HG02798 (cell line): Measurements from ENCODE around the gene NUP153.
"Not testable (repeated sequence)": the region's sequence is repeated elsewhere in the genome, so short reads cannot be mapped to it uniquely, and the experiment has no call there.

Experiments used
- ATAC-seq: cut with Tn5 transposase; IDR thresholded peaks from one replicate; pipeline ENCODE4 v1.9.1; 2021; ENCODE audit warnings: mild to moderate bottlenecking; ENCODE audit not compliant: unreplicated experiment, poor library complexity

Gene NUP153

DNA sequence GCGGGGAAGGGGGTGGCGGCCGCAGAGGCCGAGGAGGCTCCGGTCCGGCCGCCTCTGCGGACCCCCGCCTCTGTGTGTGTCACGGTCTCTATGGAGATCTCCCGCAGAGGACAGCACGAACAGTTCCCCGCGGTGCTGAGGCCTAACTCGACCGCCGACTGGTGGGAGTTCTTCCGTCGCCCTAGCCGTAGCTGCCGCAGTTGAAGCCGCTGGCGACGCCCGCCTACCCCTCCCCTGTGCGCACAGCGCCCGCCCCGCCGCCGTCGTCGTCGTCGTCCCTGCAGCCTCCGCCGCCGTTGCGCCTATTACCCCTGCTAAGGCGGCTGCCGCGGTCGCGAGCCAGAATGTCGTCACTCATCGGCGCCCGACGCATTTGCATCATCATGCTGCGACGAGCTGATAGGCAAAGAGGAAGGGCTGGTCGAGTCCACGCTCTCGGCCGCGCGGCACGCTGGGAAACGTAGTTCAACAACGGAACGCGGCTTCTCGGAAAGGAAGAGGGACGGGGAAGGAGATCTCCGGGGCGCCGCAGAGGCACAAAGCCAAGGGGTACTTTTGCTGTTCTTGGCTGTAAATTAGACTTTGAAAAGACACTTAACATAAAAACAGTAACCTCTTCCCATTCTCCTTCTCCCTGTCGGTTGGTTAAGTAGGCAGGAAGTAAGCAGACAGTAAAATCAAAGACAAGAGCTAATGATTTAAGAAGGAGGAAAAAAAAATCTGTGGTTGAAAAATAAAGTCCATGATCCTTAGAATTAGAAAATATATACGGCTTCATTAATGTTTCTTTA lies at the start of gene NUP153:
Gene NUP153, minus strand, starts transcription at position 346 of the 791 bp plus-strand sequence. CDS start 538 bp downstream, outside the sequence.
- peak; percentile 77 for ATAC-seq

DNA sequence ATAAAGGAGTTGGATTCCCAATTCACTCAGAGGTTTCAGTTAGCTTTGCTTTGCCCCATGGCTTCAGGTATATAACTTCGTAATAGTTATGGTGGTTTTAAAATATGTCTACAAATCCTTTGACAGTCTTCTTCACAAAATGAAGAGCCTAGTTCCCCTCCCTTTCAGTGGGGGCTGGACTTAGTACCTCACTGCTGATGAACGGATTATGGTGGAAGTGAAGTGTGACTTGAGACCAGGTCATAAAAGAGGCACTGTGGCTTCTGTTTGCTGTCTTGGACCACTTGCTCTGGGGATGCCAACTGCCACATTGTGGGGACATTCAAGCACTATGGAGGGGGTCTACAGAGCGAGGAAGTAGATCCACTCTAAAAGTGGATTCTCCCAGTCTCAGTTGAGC lies 47.5 kb upstream of the NUP153 start:
- ATAC-seq, result no peak

DNA sequence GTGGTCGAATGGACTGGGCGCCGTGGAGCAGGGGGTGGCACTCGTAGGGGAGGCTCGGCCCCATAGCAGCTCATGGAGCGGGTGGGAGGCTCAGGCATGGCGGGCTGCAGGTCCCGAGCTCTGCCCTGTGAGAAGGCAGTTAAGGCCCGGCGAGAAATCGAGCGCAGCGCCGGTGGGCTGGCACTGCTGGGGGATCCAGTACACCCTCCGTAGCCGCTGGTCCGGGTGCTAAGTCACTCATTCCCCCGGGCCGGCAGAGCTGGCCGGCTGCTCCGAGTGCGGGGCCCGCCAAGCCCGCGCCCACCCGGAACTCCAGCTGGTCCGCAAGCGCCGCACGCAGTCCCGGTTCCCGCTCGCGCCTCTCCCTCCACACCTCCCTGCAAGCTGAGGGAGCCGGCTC lies 38.6 kb upstream of the NUP153 start:
- not testable (repeated sequence) for ATAC-seq

DNA sequence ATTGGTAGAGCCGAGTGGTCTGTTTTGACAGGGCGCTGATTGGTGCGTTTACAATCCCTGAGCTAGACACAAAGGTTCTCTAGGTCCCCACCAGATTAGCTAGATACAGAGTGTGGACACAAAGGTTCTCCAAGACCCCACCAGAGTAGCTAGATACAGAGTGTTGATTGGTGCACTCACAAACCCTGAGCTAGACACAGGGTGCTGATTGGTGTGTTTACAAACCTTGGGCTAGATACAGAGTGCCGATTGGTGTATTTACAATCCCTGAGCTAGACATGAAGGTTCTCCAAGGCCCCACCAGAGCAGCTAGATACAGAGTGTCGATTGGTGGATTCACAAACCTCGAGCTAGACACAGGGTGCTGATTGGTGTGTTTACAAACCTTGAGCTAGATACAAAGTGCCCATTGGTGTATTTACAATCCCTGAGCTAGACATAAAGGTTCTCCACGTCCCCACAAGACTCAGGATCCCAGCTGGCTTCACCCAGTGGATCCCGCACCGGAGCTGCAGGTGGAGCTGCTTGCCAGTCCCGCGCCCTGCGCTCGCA lies 38.1 kb upstream of the NUP153 start:
- ATAC-seq, result not testable (repeated sequence)

DNA sequence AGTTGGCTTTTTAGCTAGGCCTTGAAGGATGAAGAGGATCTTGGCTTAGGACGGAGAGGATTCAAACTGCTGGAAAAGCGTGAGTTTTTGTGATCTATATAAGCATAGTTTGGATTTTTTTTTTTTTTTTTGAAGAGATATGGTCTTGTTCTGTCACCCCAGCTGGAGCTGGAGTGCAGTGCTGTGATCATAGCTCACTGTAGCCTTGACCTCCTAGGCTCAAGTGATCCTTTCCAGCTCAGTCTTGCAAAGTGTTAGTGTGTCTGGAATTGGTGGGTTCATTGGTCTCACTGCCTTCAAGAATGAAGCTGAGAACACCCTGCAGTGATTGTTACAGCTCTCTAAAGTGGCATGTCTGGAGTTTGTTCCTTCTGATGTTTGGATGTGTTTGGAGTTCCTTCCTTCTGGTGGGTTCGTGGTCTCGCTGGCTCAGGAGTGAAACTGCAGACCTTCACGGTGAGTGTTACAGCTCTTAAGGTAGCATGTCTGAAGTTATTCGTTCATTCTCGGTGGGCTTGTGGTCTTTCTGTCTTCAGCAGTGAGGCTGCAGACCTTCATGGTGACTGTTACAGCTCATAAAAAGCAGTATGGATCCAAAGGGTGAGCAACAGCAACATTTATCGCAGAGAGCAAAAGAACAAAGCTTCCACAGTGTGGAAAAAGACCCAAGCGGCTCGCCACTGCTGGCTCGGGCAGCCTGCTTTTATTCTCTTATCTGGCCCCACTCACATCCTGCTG lies 37.5 kb upstream of the NUP153 start:
- ATAC-seq, result no peak

DNA sequence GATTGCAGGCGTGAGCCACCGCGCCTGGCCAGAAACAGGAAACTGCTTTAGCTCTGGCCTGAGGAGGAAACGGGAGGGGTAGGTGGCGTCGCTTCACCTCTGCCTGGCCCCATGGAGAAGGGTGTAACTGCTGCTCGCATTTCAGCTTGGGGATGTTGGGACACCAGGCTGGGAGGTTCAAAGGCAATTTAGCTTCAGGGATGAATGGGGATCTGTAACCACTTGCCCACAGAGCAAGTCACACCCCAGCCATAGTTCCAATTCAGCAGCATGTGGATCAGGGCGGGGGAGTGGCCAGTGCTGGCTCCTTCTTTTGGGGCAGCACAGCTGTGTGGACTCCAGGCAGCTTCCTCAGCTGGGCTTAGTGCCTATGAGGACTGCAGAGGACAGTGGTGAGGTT lies 34.8 kb upstream of the NUP153 start:
- ATAC-seq, result no peak

DNA sequence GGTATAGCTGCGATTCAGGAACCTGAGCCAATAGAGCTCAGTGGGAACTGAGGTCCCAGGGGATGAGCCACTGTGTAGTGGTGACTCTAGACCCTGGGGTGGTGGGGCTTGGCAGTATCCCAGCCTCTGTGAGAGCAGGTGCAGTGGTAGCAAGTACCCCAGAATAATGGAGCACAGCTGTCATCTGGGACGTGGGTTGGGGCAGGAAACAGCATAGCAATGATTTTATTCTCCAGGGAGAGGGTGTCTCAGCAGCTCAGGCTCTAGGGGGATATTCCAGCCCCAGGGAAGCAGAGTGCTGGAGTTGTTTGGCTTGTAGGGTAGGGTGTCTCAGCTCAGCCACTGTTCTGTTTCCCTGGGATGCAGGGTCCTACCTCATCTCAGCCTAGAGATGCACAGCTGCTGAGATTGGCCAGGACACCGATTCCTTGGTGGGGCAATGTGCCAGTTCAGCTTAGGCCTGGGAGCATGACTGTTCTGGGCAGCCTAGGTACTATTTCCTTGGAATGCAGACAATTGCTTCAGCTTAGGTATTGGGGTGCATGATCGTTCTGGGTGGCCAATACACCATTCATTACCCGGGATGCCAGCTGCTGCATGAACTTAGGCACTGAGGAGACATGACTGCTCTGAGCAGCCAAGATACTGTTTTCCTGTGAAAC lies 34.0 kb upstream of the NUP153 start:
- ATAC-seq, result no peak

DNA sequence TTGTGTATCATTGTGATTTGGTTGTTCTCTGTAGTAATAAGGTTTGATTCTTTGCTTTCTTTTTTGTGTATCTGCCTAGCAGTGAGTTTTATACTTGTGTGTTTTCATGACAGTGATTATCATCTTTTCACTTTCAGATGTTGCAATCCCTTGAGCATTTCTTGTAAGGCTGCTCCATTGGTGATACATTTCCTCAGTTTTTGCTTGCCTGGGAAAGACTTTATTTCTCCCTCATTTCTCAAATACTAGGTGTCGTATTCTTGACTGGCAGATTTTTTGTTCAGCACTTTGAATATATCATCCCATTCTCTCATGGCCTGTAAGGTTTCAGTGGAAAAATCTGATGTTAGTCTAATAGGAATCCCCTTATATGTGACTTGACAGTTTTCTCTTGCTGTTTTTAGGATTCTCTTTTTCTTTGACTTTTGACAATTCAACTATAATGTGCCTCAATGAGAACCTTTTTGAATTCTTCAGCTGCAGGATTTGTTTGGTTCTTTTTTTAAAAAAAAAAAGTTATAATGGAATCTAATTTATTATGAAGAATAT lies 31.1 kb upstream of the NUP153 start:
- no peak for ATAC-seq

DNA sequence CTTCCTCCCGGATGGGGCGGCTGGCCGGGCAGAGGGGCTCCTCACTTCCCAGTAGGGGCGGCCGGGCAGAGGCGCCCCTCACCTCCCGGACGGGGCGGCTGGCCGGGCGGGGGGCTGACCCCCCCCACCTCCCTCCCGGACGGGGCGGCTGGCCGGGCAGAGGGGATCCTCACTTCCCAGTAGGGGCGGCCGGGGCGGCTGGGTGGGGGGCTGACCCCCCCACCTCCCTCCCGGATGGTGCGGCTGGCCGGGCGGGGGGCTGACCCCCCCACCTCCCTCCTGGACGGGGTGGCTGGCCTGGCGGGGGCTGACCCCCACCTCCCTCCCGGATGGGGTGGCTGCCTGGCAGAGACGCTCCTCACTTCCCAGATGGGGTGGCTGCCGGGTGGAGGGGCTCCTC lies 28.6 kb upstream of the NUP153 start:
- ATAC-seq, result not testable (repeated sequence)

DNA sequence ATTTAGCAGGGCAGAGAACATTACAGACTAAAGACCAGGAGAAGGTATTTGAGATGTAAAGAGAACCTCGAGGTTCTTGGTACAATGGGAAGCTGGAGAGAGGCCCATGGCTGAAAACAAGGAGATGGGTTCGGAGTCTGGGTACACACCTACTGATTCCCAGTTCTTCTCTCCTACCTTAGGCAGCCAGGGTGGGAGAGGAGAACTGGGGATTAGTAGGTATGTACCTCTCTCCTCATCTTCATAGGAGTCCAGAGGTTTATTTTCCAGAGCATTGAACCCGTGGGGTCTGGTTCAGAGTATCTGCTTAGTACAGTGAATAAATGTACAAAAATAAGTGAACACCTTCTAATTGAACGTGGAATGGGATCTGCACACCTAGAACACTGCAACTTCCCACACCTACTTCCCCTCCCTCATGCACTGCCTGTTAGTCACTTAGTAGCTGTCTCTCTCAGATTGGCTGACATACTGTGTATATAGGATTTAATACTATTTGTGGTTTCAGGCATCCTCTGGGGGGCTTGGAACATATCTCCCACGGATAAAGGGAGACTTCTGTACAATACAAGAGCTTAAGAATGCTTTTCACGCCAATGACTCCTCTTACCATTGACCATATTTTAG lies 23.5 kb upstream of the NUP153 start:
- no peak for ATAC-seq

DNA sequence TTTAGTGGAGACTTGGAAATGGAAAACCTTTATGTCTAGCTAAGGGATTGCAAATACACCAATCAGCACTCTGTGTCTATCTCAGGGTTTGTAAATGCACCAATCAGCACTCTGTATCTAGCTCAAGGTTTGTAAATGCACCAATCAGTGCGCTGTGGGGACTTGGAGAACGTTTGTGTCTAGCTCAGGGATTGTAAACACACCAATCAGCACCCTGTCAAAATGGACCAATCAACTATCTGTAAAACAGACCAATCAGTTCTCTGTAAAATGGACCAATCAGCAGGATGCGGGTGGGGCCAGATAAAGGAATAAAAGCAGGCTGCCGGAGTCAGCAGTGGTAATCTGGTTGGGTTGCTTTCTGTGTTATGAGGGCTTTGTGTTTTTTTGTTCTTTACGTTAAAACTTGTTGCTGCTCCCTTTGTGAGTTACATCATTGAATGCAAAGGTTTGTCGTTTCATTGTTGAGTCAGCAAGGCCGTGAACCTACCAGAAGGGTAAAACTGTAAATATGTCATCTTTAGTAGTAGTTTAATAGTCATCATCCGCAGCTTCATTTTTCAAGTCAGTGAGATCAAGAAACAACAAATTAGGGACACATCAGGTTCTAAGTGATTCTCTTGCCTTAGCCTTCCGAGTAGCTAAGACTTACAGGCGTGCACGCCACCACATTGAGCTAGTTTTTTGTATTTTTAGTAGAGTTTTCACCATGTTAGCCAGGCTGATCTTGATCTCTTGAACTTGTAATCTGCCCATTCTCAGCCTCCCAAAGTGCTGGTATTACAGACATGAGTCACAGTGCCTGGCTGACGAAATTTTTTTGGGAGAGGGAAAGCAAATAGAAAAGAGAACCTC lies 22.7 kb upstream of the NUP153 start:
- ATAC-seq, result no peak

DNA sequence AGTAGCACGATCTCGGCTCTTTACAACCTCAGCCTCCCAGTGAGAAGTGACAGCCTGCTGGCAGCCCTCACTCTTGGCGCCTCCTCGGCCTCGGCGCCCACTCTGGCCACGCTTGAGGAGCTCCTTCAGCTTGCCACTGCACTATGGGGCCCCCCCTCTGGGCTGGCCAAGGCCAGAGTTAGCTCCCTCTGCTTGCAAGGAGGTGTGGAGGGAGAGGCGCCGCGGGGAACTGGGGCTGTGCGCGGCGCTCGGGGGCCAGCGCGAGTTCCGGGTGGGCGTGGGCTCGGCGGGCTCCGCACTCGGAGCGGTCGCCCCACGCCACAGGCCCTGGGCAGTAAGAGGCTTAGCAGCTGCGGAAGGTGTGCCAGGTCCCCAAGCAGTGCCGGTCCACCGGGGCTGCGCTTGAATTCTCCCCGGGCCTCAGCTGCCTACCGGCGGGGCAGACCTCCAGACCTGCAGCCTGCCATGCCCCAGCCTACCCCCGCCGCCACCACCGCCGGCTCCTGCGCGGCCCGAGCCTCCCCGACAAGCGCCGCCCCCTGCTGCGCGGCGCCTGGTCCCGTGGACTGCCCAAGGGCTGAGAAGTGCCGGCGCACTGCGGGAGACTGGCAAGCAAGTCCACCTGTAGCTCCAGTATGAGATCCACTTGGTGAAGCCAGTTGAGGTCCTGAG lies 22.0 kb upstream of the NUP153 start:
- ATAC-seq, result no peak

DNA sequence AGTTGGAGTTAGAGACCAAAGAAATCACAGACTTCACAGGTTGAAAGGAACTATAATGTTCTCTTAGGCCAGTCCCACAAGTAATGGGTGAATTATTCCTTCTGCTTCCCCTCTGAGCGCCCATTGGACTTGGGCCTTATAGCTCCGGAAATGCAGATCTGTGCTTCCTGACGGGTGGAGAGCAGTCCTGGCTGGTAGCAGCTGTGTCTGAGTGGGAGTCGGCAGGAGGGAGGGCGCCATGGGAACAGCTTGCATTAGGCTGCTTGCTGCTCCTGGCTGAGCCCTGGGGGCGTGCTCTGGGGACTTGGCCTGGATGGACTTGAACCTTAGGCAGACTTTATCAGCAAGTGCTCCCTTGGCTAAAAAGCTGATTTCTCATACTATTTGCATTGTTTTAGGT lies 18.4 kb upstream of the NUP153 start:
- ATAC-seq, result no peak

DNA sequence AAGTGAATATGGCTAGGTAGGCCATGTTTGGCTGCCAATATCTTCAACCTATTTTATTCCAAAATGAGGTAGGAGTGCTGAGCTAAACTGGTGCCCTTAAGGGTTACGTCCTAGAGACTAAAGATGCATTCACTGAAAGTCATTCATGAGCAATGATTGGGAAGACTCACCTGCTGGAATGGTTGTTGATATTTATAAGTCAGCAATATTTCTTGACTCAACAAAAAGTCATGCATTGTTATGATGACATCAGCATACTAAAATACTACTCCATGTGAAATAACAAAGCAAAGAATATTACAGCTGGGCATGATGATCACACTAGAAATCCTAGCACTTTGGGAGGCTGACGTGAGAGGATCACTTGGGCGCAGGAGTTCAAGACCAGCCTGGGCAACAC lies 17.6 kb upstream of the NUP153 start:
- no peak for ATAC-seq

DNA sequence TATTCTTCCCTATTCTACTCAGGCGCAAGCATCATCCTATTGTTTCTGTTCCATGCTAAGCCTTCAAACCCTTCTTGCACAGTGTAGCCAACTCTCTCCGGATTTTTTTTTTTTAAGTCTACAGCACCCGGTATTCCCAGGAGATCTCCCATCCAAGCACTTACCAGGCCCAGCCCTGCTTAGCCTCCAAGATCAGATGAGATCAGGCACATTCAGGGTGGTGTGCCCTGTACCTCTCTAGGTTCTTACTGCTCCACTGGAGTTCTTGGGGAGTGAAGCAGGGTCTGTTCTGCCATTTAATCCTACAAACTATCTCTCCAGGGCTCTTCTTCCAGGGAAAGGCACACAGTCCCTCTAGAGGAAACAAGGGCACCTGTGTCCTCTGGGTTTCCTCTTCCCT lies 14.9 kb upstream of the NUP153 start:
- no peak for ATAC-seq

DNA sequence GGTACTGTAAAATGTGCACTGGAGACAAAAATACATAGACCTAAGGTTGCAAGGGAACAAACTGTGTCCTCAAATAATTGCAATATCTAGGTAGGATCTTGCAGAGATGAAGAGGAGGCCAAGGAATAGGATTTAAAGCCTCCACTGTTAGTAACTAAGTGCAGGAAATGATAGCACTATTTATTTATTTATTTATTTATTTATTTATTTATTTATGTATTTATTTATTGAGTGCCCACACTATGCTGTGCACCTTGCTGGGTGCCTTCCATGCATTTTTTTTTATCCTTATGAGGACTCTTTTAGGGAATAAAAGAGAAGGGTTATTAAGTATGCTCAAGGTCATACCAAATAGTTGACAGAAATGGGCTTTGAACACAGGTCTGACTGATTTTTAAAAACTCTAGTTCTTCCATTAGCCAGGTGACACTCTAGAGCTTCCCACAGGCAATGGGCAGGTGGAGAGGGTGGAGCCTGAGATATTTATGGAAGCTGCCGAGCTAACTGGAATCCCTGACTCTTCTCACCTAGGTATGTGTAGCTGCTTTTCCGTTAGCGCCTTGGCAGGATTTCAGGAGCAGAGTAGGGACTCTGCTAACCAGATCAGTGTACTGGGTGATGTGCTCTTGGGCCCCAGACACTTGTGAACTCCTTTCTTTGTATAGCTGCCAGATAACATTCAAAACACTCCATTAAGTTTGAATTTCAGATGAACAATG lies 12.8 kb upstream of the NUP153 start:
- ATAC-seq, result no peak

DNA sequence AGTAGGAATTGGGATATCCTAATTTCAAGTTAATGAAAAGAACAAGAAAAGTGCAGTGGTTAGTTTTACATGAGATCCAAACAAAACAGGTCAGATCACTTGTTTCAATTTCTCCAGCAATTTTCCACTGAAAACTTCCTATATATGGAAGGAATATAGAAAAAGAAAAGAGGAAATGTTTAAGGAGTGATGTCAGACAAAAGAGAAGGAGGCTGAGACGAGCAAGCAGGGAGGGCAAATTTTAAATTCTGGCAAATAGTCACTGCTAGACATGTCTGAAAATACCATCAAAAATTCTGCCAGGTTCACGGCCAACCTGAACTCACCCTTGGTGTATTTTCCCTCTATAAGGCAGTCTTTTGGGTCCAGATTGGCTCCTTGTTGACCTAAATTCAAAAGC lies 9.5 kb upstream of the NUP153 start:
- ATAC-seq, result no peak
